ENCODE results near the gene SMC4.
"Not testable (repeated sequence)": the region's sequence is repeated elsewhere in the genome, so short reads cannot be mapped to it uniquely, and the experiment has no call there.

Gene SMC4

DNA sequence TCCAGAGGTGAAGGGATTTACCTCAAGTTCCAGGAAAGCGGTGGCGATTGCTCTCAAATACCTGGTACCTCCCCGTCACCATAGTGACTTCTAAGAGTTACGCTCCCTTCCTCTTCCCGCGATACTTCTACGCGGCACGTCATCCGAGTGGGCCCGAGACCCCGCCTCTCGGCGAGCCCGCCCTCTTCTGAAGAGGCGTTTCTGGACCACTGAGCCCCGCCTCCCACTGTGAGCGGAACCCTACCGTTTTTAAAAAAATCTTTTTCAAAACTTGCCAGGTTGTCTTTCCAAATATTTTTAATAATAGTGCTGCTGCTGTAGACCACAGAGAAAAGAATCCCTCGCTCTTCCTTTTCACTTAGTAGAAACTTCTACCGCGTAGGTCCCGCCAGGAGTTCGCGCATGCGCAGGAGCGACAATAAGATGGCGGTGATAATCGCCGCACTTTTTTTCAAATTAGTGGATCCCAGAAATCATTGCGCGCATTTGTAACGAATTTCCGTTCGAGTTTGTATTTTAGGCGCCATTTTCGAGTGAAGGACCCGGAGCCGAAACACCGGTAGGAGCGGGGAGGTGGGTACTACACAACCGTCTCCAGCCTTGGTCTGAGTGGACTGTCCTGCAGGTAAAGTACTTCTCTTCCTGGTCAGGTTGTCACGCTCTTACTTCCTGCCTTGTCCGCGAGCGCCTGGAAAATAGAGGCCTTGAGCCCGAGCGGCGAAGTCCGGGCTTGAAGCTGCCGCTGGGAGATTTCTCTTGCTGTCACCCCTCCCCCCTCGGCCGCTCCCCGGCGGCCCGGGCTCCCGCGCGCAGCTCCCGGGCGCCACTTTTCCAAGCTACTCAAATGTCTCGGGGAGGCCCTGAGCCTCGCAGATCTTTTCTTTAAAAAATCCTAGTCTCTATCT, at the start of gene SMC4, which contains the start of gene IFT80:
TSS of gene SMC4 (plus strand) at position 526 of the 905 bp plus-strand sequence. CDS start 1,177 bp downstream, outside the sequence.
TSS of gene IFT80 (minus strand) at position 101 of the 905 bp plus-strand sequence. CDS start 14,625 bp downstream, outside the sequence.
- DNase-seq (ENCODE audit: insufficient read length, low spot score) (peak; percentile 58), FAIRE-seq (peak; percentile 96)

- FAIRE-seq (no peak), DNase-seq (ENCODE audit: insufficient read length, low spot score) (no peak)
Observed at GRCh38 chr3:160355826-160356225, 43.6 kb upstream of the SMC4 start.

GRCh38 chr3:160362896-160363295, 36.6 kb upstream of the SMC4 start:
- not testable (repeated sequence) for FAIRE-seq; DNase-seq (ENCODE audit: insufficient read length, low spot score)

GRCh38 chr3:160365869-160366522, 33.5 kb upstream of the SMC4 start:
- DNase-seq (ENCODE audit: insufficient read length, low spot score) (no peak), FAIRE-seq (peak; percentile 55)

DNA sequence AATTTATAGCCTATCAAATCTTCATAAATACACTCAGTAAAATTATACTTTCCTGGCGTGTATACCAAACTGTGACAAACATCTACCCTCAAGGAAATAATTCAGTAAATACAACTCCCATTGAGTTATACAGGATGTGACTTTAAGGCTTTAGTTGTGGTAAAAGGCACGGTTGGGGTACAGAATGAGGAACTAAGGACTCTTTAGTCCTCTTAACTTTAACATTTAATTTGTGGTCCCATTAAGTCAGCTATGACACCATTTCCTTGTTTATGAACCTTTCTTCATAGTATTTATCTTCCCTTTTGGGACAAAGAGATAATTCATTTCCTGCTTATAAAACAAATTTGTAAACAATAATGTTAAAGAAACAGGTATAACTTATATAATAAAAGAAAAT, 30.6 kb upstream of the SMC4 start:
- FAIRE-seq = no peak
- no peak for DNase-seq (ENCODE audit: insufficient read length, low spot score)

- FAIRE-seq (no peak), DNase-seq (ENCODE audit: insufficient read length, low spot score) (no peak)
Observed at GRCh38 chr3:160369784-160370183, 29.7 kb upstream of the SMC4 start.

- no peak for FAIRE-seq
- no peak for DNase-seq (ENCODE audit: insufficient read length, low spot score)
Observed at GRCh38 chr3:160370987-160371857, 28.2 kb upstream of the SMC4 start.

- DNase-seq (ENCODE audit: insufficient read length, low spot score) (no peak), FAIRE-seq (no peak)
Observed at GRCh38 chr3:160372780-160373179, 26.7 kb upstream of the SMC4 start.

- no peak for DNase-seq (ENCODE audit: insufficient read length, low spot score)
- no peak for FAIRE-seq
Observed at GRCh38 chr3:160373655-160374054, 25.8 kb upstream of the SMC4 start.

DNA sequence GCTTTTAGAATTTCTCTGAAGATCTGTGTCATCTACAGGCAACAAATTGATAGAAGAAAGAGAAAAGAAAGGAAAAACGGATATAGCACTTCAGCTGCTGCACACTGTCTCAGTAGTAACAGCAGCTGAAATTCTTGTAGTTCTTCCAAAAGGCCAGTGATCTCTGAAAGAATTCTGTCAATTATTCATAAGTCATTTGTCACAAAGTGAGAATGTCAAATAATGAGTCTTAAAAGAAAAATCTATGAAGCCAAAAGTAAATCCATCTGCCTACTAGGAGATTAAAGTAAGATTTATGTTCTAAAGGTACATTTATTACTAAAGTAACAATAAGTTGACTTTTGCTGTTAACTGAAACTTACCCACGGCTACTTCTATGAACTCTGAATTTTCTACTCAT, 25.0 kb upstream of the SMC4 start:
- FAIRE-seq (no peak), DNase-seq (ENCODE audit: insufficient read length, low spot score) (no peak)

GRCh38 chr3:160374925-160375324, 24.5 kb upstream of the SMC4 start:
- FAIRE-seq = no peak

GRCh38 chr3:160376681-160377080, 22.8 kb upstream of the SMC4 start:
- FAIRE-seq (no peak), DNase-seq (ENCODE audit: insufficient read length, low spot score) (no peak)

More at GRCh38 chr3:160374925-160375324, 24.5 kb upstream of the SMC4 start:
- no peak for DNase-seq (ENCODE audit: insufficient read length, low spot score)

GRCh38 chr3:160378331-160379109, 20.9 kb upstream of the SMC4 start:
- DNase-seq (ENCODE audit: insufficient read length, low spot score) (no peak), FAIRE-seq (no peak)

DNA sequence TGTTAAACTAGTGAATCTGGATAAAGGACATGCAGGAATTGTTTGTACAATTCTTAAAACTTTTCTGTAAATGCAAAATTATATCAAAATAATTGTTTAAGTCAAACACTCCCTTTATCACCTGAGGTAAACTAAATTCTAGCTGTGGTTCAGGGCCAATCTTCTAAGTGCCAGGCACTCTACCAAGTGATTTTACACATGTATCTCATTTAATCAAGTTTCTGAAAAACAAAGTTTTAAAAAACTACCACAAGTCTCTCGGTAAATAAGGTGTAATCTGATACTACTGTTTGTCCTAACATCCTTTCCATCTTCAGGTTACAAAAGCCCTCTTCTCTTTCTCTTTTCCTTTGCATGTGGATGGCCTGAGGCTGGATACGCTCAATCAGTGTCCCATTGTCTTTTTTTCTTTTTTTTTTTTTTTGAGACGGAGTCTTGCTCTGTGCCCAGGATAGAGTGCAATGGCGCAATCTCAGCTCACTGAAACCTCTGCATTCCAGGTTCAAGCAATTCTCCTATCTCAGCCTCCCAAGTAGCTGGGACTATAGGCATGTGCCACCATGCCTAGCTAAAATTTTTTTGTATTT, 19.7 kb upstream of the SMC4 start:
- FAIRE-seq (peak; percentile 40), DNase-seq (ENCODE audit: insufficient read length, low spot score) (no peak)

DNA sequence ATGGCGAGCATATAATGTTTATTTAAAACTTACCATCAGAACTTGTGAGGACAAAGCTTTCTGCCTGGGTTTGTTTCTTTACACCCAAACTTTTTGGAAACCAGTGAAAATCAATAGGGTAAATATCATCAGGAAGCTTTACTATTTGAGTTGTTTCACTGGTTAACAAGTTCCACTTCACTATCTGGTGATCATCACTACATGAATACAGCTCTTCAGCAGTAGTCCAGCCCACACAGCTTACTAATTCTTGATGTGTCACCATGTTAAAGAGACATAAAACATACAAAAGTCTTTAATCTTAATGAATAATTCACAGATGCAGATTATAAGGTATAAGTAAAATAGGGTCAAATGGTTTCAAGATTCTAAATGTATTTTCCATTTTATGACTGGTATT, 18.0 kb upstream of the SMC4 start:
- no peak for DNase-seq (ENCODE audit: insufficient read length, low spot score)
- no peak for FAIRE-seq

- FAIRE-seq = no peak
- no peak for DNase-seq (ENCODE audit: insufficient read length, low spot score)
Observed at GRCh38 chr3:160384639-160385318, 14.7 kb upstream of the SMC4 start.

GRCh38 chr3:160390565-160391138, 8.8 kb upstream of the SMC4 start:
- FAIRE-seq (no peak), DNase-seq (ENCODE audit: insufficient read length, low spot score) (no peak)

- FAIRE-seq (no peak), DNase-seq (ENCODE audit: insufficient read length, low spot score) (no peak)
Observed at GRCh38 chr3:160392798-160393197, 6.7 kb upstream of the SMC4 start.

Measured in GM19239 (cell line).